ENCODE measurements around the gene RPS6KB2.

The RPS6KB2 gene

DNA sequence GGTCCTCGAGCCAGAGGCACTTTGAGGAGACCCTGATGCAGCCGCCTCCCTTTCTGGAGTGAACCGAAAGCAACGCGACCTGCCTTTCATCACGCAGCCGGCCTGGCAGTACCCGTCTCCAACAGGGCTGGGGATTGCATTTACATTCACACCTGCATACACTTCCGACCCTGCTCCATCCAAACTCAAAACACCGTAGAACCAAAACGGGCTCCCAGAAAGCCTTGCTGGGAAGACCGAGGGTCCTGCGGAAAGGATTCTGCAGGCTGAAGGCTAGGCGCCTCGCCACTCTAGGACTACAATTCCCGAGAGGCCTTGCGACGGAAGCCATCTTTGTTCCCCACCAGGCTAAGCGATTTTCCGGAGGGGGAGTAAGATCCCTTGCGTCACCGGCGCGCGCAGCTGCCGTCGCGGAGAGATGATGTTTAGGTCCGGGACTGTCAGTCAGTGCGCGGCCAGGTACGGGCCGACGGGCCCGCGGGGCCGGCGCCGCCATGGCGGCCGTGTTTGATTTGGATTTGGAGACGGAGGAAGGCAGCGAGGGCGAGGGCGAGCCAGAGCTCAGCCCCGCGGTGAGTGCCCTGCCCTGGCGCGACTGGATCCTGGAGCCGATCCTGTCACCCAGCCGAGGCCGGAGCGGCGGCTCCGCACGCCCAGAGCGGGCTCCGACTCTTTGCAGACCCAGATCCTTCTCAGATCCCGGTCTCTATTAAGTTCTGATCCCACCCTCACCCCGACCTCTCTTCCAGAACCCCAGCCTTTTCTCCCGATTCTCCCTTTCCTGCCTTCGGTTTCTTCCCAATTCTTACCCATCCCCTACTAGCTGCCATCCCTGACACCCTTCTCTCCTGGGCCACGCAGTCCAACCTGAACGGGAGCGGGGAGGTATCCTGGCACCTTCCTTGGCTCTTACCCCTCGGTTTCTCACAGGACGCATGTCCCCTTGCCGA is at the start of gene RPS6KB2:
TSS of gene RPS6KB2 (plus strand) at position 443 of the 950 bp plus-strand sequence. CDS start at position 495, 52 bp downstream.
- DNase-seq: peak; percentile 97

DNA sequence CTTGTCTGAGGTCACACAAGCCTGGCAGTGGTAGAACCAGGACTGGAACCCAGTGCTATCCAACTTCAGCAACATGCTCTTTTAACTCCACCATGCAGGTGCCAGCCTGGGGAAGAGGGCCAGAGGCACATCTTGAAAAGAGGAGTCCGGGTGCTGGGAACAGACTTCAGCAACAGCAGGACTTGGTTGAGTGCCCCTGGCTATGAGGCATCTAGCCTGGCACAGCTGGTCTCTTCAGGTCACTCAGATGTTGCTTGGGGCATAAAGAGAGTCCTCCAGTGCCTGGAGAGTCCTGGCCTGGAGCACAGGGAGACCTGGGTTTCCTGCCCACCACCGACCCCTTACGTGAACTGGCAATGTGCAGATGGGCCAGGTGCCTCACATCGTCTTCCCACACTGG is 49.8 kb upstream of the RPS6KB2 start:
- DNase-seq: no peak

DNA sequence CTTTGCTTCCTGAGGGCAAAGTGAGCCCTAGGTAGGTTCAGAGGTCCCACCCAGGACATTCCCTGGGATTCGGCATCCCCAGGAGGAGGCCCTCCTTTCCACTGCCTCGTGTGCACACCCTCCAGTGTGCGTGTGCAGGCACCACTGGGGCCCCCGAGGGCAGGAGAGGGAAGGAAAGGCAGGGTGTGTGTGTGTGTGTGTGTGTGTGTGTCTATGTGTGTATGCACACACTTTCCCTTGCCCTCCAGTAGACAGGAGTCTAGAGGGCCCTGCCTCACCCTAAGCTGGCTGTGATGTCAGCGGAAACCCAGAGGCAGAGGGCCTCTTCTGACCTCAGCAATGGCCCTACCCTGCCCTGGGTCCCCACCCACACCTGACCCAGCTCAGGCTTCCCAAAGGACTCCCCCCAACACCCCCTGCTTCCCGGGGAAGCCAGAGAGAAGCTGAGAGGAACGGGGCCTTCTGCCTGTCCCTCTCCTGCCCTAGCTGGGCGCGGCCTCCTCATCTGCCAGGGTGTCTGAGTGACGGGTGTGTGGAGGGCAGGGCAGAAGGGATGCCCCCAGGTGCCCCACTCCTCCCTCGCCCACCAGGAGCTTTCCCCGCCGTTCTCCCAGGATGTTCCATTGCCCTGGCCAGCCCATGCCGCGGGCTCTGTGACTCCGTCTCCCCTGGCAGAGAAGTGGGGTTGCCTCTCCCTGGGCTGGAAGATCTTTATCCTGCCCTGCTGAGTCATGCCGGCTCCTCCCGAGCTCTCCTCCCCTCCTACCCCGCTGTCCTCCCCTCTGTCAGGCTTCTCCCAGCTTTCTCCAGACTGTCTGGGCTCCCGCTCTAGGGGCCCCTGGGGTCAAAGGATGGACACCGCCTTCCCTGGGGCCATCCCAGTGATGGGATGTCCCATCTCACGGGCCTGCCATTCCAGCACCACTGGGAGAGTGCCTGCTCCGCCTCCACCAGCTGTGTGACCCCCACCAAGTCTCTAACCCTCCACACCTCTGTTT is 48.9 kb upstream of the RPS6KB2 start:
- peak; percentile 25 for DNase-seq

DNA sequence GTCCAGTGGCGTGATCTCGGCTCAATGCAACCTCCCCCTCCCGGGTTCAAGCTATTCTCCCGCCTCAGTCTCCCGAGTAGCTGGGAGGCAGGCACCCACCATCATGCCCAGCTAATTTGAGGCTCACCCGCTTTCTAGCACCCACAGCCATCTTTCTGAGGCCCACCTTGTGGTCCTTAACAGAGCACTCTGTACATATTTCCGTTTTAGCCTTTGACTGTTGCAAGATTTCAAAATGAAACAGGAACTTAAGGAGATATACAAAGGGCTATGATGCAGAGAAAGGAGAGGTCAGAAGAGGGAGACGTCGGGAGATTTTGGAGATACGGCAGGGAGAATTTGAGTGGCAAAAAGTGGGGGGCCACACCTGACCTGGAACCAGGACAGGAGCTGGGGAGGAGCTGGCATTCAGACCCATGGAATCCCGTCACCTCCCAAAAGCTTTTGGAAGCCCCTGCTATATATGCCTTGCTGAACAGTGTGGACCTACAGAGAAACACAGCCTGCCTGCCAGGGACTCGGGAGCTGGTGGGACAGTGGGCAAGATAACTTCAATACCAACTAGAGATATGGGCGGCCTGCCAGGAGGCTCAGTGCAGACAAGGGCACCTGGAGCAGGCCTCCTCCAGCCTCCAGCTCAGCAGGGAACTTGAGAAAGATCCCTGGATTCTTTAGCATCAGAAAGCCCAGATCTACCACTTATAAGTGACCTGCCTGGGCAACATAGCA is 46.9 kb upstream of the RPS6KB2 start:
- DNase-seq: peak; percentile 81

DNA sequence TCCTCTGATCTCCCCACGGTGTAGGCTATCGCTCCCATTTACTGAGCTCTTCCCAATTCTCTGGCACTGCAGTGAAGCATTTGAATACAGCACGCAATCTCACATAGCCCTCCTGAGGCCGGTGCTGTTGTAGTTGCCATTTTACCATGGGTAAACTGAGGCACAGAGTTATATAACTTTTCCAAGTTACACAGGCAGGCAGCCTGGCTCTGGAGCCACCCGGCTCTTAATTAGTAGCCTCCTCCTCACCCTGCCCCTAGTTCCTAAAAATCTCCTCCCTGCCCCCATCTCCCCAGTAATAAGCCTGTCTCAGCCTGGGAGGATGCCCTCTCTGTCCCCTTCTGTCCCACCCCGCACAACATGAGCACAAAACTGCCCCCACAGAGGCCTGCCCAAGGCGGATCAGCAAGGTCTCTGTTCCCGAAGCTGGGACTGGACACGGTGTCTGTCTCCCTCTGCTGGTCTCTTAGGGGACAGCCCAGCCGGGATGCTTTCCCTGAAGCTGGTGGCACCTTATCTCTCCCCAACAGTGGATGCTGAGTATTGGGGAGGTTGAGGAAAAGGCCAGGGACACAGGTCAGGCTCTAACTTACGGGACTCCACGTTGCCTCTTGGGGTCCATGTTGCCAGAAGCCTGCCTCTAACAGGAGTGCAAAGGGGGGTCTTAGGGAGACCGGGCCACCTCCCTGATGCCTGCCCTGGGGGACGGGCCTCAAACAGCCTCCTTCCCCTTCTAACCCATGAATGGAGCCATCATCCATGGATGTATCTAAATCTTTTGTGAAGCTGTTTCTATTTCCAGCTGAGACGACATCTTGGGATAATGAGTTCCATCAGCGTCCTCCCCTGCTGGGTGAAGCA is 45.8 kb upstream of the RPS6KB2 start:
- peak; percentile 74 for DNase-seq

DNA sequence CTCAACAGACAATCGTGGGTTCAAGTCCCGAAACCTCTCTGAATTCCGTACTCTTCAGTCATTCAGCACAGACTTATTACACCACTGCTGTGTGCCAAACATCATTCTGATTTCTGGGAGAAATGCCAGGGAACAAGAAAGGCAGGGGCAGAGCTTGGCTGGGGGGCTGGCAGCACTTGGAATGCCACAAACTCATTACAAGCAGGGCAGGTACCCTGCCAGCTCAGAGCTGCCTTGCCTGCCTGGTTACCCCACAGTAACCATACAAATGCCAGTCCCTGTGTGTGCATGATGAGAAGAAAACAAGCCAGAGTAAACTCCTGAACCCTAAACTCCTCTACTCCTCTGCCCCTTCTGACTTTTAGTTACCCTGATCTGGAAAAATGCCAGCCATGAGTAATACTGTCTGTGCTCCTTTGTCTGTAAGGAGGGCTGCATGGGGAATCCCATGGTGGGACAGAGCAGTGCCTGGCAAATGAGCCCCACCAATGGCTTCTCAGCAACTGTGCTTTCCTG is 43.4 kb upstream of the RPS6KB2 start:
- DNase-seq: no peak

DNA sequence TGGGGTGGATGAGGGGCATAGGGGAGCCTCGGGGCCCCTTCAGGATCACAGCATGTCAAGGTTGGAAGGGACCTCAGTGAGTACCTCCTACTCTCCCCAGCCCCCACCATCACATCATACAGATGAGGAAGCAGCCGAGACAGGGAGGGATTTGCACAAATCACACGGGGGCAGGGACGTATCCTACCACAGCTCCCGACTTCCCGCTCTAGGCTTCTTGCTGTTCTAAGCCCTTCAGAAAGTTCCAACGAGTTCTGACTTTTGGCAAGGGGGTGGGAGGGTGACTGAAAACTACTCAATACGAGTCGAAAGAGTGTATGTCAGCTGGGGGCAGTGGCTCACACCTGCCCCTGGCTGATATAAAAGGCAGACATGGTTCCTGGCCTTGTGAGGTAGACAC is 41.2 kb upstream of the RPS6KB2 start:
- peak; percentile 51 for DNase-seq

DNA sequence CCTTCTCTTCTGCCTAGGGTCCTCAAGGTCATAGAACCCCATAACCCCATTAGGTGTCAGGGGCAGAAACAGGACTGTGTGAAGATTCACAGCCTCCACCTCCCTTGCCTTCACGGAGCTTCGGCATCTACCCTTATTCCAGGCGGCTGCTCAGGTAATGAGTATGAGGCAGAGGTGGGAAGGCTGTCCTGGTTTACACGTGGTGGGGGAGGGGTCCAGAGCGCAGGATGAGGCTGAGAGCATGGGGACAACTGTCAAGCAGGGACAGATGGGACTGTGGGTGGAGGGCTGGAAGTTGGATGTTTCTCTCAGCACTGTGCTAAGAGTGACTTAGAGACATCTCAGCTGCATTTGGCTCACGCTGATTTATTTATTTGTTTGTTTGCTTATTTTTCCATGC is 40.8 kb upstream of the RPS6KB2 start:
- DNase-seq: no peak

DNA sequence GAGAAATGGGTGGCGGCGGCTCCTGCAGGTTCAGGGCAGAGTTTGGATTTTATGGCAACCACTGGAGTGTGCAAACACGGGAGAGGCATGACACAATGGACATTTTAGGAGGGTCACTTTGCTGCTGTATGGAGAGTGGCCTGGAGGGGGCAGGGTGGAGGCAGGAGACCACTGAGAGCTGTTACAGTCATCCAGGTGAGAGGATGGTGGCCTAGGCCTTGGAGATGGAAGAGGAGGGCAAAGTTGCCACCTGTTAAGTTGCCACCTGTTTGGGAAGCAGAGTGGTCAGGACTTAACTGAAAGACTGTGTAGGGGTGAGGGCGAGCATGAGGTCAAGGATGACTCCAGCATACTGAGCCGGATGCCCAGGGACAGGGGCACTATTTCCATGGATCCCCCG is 38.8 kb upstream of the RPS6KB2 start:
- DNase-seq: no peak

DNA sequence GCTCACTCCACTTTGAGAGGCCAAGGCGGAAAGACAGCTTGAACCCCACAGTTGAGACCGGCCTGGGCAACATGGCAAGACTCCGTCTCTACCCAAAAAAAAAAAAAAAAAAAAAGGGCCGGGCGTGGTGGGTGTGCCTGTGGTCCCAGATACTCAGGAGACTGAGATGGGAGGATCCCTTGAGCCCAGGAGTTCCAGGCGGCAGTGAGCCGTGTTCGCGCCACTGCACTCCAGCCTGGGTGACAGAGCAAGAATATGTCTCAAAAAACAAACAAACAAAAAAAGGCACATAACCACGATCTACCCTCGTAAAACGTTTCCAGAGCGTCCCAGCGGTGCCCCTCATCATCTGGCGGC is 37.4 kb upstream of the RPS6KB2 start:
- DNase-seq: no peak

DNA sequence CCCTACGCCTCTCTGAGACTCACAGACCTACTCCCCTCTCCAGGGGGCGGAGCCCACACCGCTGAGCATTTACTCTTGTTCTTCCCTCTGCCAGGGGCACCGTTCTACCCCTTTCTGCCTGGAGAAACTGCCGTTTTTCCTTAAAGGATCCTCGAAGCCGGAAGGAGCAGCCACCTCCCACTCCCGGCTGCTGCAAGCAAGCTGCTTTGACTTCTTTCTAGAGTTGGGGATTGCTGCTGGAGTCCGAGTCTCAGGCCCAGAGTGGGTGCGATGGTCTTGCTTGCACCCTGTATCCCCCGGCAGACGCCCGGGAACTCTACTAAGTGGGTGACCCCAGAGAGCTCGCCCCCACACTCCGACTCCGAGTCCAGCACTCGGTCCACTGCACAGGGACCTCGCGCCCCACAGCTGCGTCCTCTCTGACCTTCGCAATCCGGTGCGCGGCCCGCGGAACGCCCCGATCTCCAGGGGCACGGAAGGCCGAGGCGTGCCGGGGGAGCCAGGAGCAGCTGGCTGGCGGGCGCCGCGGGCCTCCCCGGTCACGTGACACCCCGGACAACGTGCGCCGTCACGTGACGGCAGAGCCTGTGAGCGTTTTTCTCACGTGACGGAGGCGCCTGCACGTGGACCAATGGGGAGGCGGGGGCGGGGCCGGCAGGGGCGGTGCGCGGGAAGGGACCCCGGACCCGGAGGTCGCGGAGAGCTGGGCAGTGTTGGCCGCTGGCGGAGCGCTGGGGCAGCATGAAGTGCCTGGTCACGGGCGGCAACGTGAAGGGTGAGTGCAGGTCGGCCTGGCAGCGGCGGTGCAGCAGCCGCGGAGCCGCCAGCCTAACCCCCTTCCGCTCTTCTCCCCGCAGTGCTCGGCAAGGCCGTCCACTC is 36.8 kb upstream of the RPS6KB2 start, which contains the start of gene RAD9A:
TSS of gene RAD9A (plus strand) at position 683 of the 879 bp plus-strand sequence. CDS start at position 742, 59 bp downstream.
- peak; percentile 96 for DNase-seq

DNA sequence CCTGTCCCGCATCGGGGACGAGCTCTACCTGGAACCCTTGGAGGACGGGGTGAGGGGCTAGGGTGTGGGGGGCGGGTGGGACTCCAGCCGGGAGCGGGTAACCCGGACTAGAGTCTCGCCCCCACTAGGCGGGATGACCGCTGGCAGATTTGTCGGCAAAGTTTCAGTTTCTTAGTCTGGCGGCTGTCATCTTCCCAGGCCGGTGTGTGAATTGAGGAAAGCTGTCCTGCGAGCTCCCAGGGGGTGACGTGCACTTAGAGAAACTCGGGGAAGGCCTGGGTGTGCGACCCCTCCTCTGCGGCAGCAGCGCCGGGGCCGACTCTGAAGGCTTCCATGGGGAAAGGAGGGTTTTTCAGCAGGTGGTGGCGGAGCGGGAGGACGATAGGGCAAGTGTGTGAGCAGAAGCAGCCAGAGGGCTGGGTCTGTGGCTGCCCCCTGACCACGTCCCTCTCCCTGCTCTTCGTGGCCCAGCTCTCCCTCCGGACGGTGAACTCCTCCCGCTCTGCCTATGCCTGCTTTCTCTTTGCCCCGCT is 36.0 kb upstream of the RPS6KB2 start:
- DNase-seq: peak; percentile 57

DNA sequence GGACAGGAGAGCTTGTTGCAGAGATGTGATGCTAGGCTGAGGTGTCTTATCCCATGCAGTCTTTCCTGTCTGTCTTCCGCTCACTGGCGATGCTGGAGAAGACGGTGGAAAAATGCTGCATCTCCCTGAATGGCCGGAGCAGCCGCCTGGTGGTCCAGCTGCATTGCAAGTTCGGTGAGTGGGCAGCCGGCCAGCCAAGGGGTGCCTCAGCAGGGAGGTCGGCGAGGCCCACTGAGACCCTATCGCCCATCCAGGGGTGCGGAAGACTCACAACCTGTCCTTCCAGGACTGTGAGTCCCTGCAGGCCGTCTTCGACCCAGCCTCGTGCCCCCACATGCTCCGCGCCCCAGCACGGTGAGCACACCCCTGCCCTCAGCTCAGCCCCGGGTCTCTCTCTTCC is 34.9 kb upstream of the RPS6KB2 start:
- no peak for DNase-seq

DNA sequence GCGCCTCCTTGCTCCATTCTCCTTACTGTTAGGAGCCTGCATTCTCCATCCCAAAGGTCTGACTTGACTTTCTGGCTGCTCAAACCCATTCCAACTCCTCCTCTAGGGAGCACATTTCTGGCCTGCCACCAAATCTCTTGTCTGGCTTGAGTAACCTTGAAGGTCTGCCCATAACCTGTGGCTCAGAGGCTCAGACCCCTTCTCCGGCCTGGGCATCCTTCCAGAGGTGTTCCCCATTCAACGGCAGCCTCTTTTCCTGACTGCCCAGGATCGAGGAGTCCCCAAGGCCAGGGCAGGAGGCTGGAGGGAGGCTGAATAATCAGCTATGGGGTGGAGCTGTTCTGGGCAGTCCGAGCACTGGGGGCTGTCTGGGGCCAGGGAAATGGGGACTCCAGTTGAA is 34.3 kb upstream of the RPS6KB2 start:
- no peak for DNase-seq

DNA sequence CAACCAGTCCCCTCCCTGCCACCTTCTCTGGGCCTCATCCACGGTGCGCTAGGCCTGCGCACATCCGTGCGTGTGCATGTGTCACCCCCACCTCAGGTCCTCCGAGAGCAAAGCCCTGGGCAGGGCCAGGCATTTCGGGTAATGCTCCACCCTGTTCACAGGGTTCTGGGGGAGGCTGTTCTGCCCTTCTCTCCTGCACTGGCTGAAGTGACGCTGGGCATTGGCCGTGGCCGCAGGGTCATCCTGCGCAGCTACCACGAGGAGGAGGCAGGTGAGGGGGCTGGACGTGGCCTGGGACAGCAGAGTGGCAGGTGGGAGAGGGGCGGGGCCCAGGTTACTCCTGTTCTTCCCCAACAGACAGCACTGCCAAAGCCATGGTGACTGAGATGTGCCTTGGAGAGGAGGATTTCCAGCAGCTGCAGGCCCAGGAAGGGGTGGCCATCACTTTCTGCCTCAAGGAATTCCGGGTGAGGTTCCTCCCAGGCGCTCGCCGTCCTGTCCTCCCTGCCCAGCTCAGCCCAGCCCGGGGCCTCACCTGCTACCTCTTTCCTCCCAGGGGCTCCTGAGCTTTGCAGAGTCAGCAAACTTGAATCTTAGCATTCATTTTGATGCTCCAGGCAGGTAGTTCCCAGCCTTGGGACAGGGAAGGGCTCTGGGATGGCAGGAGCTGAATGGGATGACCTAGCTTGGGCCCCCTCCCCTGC is 32.6 kb upstream of the RPS6KB2 start:
- DNase-seq: no peak

DNA sequence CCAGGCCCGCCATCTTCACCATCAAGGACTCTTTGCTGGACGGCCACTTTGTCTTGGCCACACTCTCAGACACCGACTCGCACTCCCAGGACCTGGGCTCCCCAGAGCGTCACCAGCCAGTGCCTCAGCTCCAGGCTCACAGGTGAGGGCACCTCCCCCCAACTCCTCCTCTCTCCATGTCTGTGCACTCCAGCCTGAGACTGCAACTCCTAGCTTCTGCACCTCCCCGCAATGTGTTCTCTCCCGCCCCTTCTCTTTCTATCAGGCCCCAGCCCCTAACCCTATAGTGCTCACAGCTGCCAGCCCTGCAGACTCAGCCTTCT is 32.1 kb upstream of the RPS6KB2 start:
- no peak for DNase-seq

DNA sequence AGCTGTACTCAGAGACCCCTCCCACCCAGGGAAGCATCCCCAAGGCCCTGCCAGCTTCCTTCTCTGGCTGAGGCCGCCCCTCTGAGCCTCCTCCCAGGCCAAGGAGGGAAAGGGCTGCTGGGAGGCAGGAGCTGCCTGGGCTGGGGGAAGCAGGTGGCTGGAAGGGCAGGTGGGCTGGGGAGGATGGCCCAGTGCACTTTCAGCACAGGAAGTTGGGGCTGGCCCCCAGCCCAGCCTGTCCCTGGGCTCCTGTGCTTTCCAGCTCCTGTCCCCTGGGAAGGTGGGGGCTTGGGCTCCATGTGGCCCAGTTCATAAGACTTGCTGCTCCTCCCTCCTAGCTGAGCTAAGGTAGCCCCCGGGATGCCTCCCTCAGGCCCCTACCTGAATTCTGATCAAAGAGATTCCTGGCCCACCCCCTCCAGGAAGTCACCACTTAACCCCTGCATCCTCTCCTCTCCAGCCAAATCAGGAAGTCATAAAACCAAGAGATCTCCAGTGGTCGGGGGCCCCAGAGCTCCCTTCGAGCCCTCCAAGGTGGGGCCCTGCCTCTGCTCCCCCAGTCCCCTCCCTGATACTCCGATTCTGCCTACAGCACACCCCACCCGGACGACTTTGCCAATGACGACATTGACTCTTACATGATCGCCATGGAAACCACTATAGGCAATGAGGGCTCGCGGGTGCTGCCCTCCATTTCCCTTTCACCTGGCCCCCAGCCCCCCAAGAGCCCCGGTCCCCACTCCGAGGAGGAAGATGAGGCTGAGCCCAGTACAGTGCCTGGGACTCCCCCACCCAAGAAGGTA is 31.5 kb upstream of the RPS6KB2 start:
- no peak for DNase-seq

DNA sequence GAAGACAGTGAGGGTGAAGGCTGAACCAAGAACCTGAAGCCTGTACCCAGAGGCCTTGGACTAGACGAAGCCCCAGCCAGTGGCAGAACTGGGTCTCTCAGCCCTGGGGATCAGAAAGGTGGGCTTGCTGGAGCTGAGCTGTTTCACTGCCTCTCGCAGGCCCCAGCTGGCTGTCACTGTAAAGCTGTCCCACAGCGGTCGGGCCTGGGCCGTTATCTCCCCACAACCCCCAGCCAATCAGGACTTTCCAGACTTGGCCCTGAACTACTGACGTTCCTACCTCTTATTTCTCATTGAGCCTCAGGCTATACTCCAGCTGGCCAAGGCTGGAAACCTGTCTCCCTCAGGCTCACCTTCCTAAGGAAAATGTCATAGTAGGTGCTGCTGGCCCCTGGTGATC is 30.8 kb upstream of the RPS6KB2 start:
- DNase-seq: no peak
